Prostate gland (tissue), 2 donors: ENCODE measurements around the gene PFN3.

Experiments
- CTCF ChIP-seq, 4 experiments: fragments of 200-600 bp in 2 of 4; fragments of 450-650 bp in 2 of 4; sonication (generic) in 2 of 4; IDR thresholded peaks; 1 replicate in 3 of 4; 2 replicates in 1 of 4; pipeline ENCODE4 v1.5.1; 2016 to 2019; ENCODE audit warnings: antibody characterized with exemption in 4 of 4, mild to moderate bottlenecking in 2 of 4, moderate library complexity in 2 of 4
- POLR2A ChIP-seq: fragments of 450-650 bp; IDR thresholded peaks from one replicate; pipeline ENCODE4 v1.6.1; 2016; ENCODE audit warnings: antibody characterized with exemption, mild to moderate bottlenecking

DNA sequence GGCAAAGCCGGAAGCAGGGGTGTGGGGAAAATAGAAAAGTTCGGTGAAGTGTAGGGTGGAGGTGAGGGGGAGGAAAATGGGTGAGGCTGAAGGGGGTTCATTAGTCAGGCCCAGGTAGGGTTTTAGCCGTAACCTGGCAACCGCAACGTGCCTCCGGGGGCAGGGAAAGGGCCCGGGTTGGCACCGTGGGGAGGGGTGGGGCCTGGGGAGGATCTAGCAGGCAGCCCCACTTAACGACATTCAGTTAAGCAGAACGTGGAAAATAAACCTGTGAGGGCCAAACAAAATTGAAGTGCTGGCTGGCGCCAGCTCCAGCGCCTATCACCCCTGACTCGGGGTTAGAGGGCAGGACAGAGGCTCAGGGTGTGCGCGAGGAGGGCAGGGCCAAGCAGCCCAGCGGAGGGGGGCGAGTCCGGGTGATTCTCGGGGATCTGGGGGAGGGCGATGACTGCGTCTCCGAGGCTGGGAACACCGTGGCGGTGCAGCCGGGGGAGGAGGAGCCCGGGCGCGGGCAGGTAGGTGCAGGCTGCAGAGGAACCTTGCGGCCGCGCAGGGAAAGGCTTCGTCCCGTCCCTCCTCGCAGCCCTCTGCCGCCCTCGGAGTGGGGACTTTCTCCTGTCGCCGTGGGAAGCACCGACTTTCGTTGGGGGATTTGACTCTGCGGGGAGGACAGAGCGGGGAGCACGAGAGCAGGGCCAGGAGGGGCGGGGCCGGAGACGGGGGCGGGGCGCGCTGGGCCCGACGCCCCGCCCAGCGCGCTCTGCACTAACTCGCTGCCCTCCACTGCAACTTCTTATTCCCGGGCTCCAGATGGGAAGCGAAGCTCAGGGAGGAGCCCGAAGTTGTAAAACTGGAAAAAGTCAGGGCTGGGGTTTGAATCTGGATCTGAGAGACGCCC, 37.6 kb downstream of the PFN3 start:
- TF ChIP-seq CTCF (IDR thresholded peaks at IDR 0.05) (no peak), POLR2A (peak; percentile 4)
